Activated CD8-positive, alpha-beta memory T cell treated with anti-CD3 and anti-CD28 coated beads, Interleukin-2, amount 50 U/mL, for 1 hour (primary cell): ENCODE results near the gene POR.
"Not testable (repeated sequence)": the region's sequence is repeated elsewhere in the genome, so short reads cannot be mapped to it uniquely, and the experiment has no call there.

ENCODE experiments used
- DNase-seq: peaks from one replicate; pipeline ENCODE4 v3.0.0-alpha.2; 2020; ENCODE audit errors: extremely low read depth

The POR gene

GRCh38 chr7:75914655-75915415 lies at the start of gene POR:
TSS of gene POR (plus strand) at chr7:75915155. CDS start at chr7:75954002, 38,847 bp downstream.
- DNase-seq, result peak; percentile 82

- DNase-seq, result no peak
Observed at GRCh38 chr7:75866114-75866488, 48.9 kb upstream of the POR start.

GRCh38 chr7:75866489-75867389 lies 48.2 kb upstream of the POR start:
- no peak for DNase-seq

- no peak for DNase-seq
Observed at GRCh38 chr7:75867390-75867717, 47.6 kb upstream of the POR start.

GRCh38 chr7:75868153-75868552 lies 46.8 kb upstream of the POR start:
- DNase-seq, result no peak

- no peak for DNase-seq
Observed at GRCh38 chr7:75869776-75870379, 45.1 kb upstream of the POR start.

- DNase-seq, result no peak
Observed at GRCh38 chr7:75870557-75871161, 44.3 kb upstream of the POR start.

- DNase-seq, result no peak
Observed at GRCh38 chr7:75872073-75872782, 42.7 kb upstream of the POR start.

GRCh38 chr7:75874180-75874579 lies 40.8 kb upstream of the POR start:
- not testable (repeated sequence) for DNase-seq

- no peak for DNase-seq
Observed at GRCh38 chr7:75875113-75876080, 39.6 kb upstream of the POR start.

- no peak for DNase-seq
Observed at GRCh38 chr7:75876126-75876881, 38.7 kb upstream of the POR start.

GRCh38 chr7:75878312-75878768 lies 36.6 kb upstream of the POR start:
- no peak for DNase-seq

GRCh38 chr7:75878769-75879611 lies 36.0 kb upstream of the POR start, which contains the start of gene RHBDD2:
TSS of gene RHBDD2 (plus strand) at chr7:75879034. CDS start at chr7:75879083, 49 bp downstream.
- DNase-seq, result peak; percentile 86

- DNase-seq, result no peak
Observed at GRCh38 chr7:75879771-75880184, 35.2 kb upstream of the POR start.

- no peak for DNase-seq
Observed at GRCh38 chr7:75880242-75880641, 34.7 kb upstream of the POR start.

- no peak for DNase-seq
Observed at GRCh38 chr7:75881436-75882095, 33.4 kb upstream of the POR start.

- not testable (repeated sequence) for DNase-seq
Observed at GRCh38 chr7:75883265-75883824, 31.6 kb upstream of the POR start.

GRCh38 chr7:75884476-75884875 lies 30.5 kb upstream of the POR start:
- no peak for DNase-seq
